ENCODE data around the gene CHSY1.

DNA sequence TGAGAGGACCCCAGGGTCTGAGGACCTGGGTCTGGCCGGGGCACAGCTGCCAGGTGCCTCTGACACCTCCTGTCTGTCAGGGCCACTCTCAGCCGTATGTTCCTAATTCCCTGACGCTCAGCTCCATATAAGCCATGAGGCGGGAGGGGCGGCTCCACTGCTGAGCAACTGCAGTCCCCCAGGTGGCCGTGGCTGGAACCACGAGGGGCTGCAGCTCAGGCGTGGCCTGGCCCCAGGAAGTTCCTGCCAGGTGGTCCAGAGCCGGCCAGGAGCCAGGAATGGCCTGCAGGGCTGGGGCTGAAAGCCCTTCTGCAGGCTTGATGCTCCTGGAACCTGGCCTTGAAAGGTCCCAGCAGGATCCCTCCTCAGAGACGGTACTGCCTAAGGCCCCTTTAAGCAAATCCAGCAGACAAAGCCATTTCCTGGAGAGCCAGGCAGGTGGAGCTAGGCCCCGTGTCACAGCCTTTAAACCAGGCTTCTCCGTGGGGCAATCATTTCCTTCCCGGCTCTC lies 118.0 kb downstream of the CHSY1 start:
- no peak for TF ChIP-seq CTCF (IDR thresholded peaks at IDR 0.05)
- no peak for TF ChIP-seq EP300 (IDR thresholded peaks at IDR 0.05)
- no peak for TF ChIP-seq POLR2A (IDR thresholded peaks at IDR 0.05)

Data from stomach (tissue), 4 donors.